K562 (cell line): Measurements from ENCODE around the gene ARAF. TPM values are rescaled to one million over a fixed set of nuclear protein-coding genes. Genes with fewer than 3 reads are reported as not detected.

ENCODE experiments used
- AFF4 ChIP-seq: sonication (generic); formaldehyde crosslinking; IDR thresholded peaks from 2 replicates; pipeline ENCODE4 v1.8.0; 2023; ENCODE audit warnings: mild to moderate bottlenecking, missing genetic modification reagents
- ARHGAP35 ChIP-seq: fragments of 450-650 bp; IDR thresholded peaks from 2 replicates; pipeline ENCODE4 v1.6.1; 2018; ENCODE audit not compliant: partially characterized antibody
- BCL6 ChIP-seq: fragments of 250-450 bp; sonication (Bioruptor Pico); IDR thresholded peaks from 2 replicates; pipeline ENCODE4 v1.4.0; 2020
- BRD4 ChIP-seq: fragments of 200-600 bp; sonication (generic); IDR thresholded peaks from 2 replicates; pipeline ENCODE4 v1.6.1; 2017; ENCODE audit warnings: inconsistent platforms
- EP400 ChIP-seq: fragments of 450-650 bp; IDR thresholded peaks from 2 replicates; pipeline ENCODE4 v1.6.1; 2017; ENCODE audit warnings: antibody characterized with exemption, mild to moderate bottlenecking, moderate library complexity
- NFIC ChIP-seq: fragments of 450-650 bp; IDR thresholded peaks from 2 replicates; pipeline ENCODE4 v1.6.1; 2017; ENCODE audit warnings: mild to moderate bottlenecking, inconsistent platforms
- RBBP5 ChIP-seq: fragments of 200-600 bp; sonication (generic); IDR thresholded peaks from 2 replicates; pipeline ENCODE4 v1.6.1; 2012; ENCODE audit warnings: borderline replicate concordance, mild to moderate bottlenecking, low read length, control low read depth, inconsistent platforms; ENCODE audit not compliant: insufficient read depth, poor library complexity, severe bottlenecking
- TAF1 ChIP-seq: IDR thresholded peaks from 2 replicates; pipeline ENCODE4 v1.6.1; 2011; ENCODE audit warnings: mild to moderate bottlenecking, low read length, moderate library complexity; ENCODE audit not compliant: insufficient read depth, control insufficient read depth, severe bottlenecking; ENCODE audit errors: extremely low read depth
- ZNF589 ChIP-seq: fragments of 200-800 bp; sonication (Bioruptor generic); IDR thresholded peaks from 2 replicates; pipeline ENCODE4 v1.6.1; 2016; ENCODE audit warnings: low read depth, missing genetic modification characterization, missing compliant biosample characterization
- polyA plus RNA-seq, 8 experiments: library from polyadenylated mRNA; depleted of rRNA in 4 of 8; stranded (reverse) in 5 of 8; unstranded in 3 of 8; fragments of >200 nt; fragmentation: Nextera tagmentation in 2 of 8; fragmentation: Illumina TruSeq in 1 of 8; extraction: Ambion mirVana in 2 of 8; extraction: Trizol in 1 of 8; gene quantifications; 2 replicates each; pipeline versions ENCODE4 v1.2.1 to v1.2.3, GENCODE V29; 2011 to 2014; ENCODE audit warnings: inconsistent platforms in 1 of 8, missing spikeins in 1 of 8
- total RNA-seq, 7 experiments: library from RNA; depleted of rRNA in 6 of 7; stranded (reverse); fragments of >200 nt in 6 of 7; fragmentation: Illumina TruSeq in 2 of 7; extraction: Trizol in 2 of 7; gene quantifications; 2 replicates each; pipeline versions ENCODE4 v1.2.1 to v1.2.3, GENCODE V29; 2011 to 2021; ENCODE audit warnings: low replicate concordance in 1 of 7
- TF ChIP-seq, protein P1 (sequence below): fragments of 450-650 bp; IDR thresholded peaks from 2 replicates; pipeline ENCODE4 v1.6.1; 2017; ENCODE audit warnings: antibody characterized with exemption
- TF ChIP-seq, protein P2 (sequence below), 2 experiments: fragments of 450-650 bp in 1 of 2; sonication (generic) in 1 of 2; formaldehyde crosslinking in 1 of 2; IDR thresholded peaks in 1 of 2; conservative IDR thresholded peaks in 1 of 2; 2 replicates each; pipeline versions ENCODE4 v1.6.1 to v1.8.1; 2016 to 2023; ENCODE audit warnings: mild to moderate bottlenecking in 2 of 2, moderate library complexity in 2 of 2, inconsistent platforms in 1 of 2, missing genetic modification reagents in 1 of 2
- TF ChIP-seq, protein P3 (sequence below): sonication (generic); IDR thresholded peaks from 2 replicates; pipeline ENCODE4 v1.6.1; 2016
- TF ChIP-seq, protein P4 (sequence below): sonication (generic); formaldehyde crosslinking; IDR thresholded peaks from 2 replicates; pipeline ENCODE4 v1.8.1; 2023; ENCODE audit warnings: missing genetic modification reagents, mild to moderate bottlenecking, borderline replicate concordance

ARAF gene
- total and polyA plus RNA-seq, 9 of the 15 experiments (the other 6 are each of a cell fraction or from before 2014, with no cell fraction given), result 5.5 to 70.0 (median 29.4) TPM

- TF ChIP-seq, protein P1, sequence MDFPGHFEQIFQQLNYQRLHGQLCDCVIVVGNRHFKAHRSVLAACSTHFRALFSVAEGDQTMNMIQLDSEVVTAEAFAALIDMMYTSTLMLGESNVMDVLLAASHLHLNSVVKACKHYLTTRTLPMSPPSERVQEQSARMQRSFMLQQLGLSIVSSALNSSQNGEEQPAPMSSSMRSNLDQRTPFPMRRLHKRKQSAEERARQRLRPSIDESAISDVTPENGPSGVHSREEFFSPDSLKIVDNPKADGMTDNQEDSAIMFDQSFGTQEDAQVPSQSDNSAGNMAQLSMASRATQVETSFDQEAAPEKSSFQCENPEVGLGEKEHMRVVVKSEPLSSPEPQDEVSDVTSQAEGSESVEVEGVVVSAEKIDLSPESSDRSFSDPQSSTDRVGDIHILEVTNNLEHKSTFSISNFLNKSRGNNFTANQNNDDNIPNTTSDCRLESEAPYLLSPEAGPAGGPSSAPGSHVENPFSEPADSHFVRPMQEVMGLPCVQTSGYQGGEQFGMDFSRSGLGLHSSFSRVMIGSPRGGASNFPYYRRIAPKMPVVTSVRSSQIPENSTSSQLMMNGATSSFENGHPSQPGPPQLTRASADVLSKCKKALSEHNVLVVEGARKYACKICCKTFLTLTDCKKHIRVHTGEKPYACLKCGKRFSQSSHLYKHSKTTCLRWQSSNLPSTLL, result no peak
- TF ChIP-seq EP400, result peak; percentile 89
- no peak for TF ChIP-seq ZNF589 (CRISPR knock-in tag)
- no peak for TF ChIP-seq BRD4
- TF ChIP-seq, protein P2, sequence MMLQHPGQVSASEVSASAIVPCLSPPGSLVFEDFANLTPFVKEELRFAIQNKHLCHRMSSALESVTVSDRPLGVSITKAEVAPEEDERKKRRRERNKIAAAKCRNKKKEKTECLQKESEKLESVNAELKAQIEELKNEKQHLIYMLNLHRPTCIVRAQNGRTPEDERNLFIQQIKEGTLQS (IDR thresholded peaks at IDR 0.05), result no peak
- TF ChIP-seq, protein P2 (CRISPR knock-in tag; conservative IDR thresholded peaks at IDR 0.05), result no peak
- TF ChIP-seq, protein P3, sequence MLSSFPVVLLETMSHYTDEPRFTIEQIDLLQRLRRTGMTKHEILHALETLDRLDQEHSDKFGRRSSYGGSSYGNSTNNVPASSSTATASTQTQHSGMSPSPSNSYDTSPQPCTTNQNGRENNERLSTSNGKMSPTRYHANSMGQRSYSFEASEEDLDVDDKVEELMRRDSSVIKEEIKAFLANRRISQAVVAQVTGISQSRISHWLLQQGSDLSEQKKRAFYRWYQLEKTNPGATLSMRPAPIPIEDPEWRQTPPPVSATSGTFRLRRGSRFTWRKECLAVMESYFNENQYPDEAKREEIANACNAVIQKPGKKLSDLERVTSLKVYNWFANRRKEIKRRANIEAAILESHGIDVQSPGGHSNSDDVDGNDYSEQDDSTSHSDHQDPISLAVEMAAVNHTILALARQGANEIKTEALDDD, result no peak
- no peak for TF ChIP-seq BCL6 (CRISPR knock-in tag)
- 0 out of 2 replicates have a peak, but pooled peaks have one; percentile 4 for TF ChIP-seq NFIC
- peak; percentile 82; the same call in 1 of the 2 replicates for TF ChIP-seq AFF4 (CRISPR knock-in tag)
- no peak for TF ChIP-seq ARHGAP35
- TF ChIP-seq TAF1, result peak; percentile 83
- TF ChIP-seq, protein P4, sequence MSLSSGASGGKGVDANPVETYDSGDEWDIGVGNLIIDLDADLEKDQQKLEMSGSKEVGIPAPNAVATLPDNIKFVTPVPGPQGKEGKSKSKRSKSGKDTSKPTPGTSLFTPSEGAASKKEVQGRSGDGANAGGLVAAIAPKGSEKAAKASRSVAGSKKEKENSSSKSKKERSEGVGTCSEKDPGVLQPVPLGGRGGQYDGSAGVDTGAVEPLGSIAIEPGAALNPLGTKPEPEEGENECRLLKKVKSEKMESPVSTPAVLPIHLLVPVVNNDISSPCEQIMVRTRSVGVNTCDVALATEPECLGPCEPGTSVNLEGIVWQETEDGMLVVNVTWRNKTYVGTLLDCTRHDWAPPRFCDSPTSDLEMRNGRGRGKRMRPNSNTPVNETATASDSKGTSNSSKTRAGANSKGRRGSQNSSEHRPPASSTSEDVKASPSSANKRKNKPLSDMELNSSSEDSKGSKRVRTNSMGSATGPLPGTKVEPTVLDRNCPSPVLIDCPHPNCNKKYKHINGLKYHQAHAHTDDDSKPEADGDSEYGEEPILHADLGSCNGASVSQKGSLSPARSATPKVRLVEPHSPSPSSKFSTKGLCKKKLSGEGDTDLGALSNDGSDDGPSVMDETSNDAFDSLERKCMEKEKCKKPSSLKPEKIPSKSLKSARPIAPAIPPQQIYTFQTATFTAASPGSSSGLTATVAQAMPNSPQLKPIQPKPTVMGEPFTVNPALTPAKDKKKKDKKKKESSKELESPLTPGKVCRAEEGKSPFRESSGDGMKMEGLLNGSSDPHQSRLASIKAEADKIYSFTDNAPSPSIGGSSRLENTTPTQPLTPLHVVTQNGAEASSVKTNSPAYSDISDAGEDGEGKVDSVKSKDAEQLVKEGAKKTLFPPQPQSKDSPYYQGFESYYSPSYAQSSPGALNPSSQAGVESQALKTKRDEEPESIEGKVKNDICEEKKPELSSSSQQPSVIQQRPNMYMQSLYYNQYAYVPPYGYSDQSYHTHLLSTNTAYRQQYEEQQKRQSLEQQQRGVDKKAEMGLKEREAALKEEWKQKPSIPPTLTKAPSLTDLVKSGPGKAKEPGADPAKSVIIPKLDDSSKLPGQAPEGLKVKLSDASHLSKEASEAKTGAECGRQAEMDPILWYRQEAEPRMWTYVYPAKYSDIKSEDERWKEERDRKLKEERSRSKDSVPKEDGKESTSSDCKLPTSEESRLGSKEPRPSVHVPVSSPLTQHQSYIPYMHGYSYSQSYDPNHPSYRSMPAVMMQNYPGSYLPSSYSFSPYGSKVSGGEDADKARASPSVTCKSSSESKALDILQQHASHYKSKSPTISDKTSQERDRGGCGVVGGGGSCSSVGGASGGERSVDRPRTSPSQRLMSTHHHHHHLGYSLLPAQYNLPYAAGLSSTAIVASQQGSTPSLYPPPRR (CRISPR knock-in tag), result no peak
- TF ChIP-seq RBBP5, result peak; percentile 91
Measured at GRCh38 chrX:47560934-47561658, at the start of gene ARAF (continued).
